Pulmonary artery endothelial cell (primary cell): Measurements from ENCODE around the gene SLC39A6. TPM values are rescaled to one million over a fixed set of nuclear protein-coding genes. Genes with fewer than 3 reads are reported as not detected.
"Not testable (repeated sequence)": the region's sequence is repeated elsewhere in the genome, so short reads cannot be mapped to it uniquely, and the experiment has no call there.

Experiments
- DNase-seq: peaks from one replicate; pipeline ENCODE4 v3.0.0-alpha.2; 2011; ENCODE audit warnings: low read depth, low spot score
- total RNA-seq: library from RNA; depleted of rRNA; stranded (reverse); fragments of >200 nt; gene quantifications from 2 replicates; pipeline ENCODE4 v1.2.3, GENCODE V29; 2014

SLC39A6 gene
- total RNA-seq, 1 donor from 2014 or later = 20.5 TPM

GRCh38 chr18:36141576-36141975 lies 12.4 kb upstream of the SLC39A6 start:
- DNase-seq = no peak

DNA sequence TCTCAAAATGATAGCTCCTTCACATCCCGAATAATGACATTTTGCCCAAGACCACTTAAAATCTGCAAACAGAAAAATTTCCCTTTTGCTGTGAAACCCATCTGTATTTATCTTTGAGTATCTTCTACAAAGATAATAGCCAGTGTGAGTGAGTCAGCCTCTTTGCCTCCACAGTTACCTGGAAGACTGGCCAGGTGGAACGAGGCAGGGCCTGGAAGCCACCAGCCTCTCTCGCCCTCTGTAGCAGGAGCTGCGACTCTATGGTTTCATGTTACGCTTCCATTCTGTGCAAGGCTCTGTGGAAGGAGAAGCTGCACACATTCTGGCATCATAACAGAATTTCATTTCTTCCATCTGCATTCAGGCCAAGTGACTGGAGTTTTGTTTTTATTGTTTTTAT lies 10.1 kb upstream of the SLC39A6 start:
- no peak for DNase-seq

DNA sequence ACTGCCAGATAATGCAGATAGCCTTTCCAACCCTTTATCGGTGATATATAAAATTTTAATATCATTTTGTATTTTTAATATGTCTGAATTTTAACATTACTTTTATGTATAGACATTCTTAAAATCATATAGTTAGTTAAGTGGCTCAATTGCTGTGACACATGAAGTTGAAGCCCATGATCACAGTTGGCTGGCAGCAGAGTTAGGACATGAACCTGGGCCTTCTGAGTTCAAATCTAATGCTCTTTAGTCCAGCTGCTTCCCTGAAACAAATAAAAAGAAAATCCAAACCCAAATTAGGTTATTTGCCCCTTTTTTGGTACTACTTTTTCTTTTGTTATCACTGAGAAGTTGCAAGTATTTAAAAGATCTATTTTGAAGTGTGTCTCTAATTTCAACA lies 6.1 kb upstream of the SLC39A6 start:
- no peak for DNase-seq

GRCh38 chr18:36132756-36133155 lies 3.6 kb upstream of the SLC39A6 start:
- no peak for DNase-seq

DNA sequence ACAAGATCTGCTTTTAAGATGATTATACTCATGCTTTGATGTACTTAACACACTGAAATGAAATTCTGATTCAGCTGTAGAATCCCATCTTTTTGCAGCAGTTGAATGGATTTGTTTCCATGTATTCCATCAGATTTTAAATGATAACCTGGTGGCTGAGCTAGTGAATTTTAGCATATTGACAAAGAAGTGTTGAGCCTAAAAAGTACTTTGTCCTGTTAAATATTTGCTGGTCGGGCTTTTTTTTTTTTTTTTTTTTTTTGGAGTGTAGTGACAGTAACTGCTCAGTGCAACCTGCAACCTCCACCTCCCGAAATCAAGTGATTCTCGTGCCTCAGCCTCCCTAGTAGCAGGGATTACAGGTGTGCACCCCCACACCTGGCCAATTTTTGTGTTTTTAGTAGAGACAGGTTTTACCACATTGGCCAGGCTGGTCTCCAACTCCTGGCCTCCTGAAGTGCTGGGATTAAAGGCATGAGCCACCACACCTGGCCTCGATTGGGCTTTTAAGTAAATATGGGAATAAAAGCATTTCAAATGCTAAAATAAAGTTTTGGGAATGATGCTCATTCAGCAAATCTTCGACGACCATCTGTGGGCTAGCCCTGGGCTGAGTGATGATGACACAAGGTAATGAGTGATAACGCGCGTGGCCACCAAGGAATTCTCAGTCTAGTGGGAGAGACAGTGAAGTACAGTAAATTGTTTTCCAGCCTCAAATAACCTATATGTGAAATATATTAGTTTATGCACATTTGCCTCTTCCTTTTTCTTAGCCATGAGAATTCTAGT lies 2.7 kb upstream of the SLC39A6 start:
- DNase-seq = no peak

DNA sequence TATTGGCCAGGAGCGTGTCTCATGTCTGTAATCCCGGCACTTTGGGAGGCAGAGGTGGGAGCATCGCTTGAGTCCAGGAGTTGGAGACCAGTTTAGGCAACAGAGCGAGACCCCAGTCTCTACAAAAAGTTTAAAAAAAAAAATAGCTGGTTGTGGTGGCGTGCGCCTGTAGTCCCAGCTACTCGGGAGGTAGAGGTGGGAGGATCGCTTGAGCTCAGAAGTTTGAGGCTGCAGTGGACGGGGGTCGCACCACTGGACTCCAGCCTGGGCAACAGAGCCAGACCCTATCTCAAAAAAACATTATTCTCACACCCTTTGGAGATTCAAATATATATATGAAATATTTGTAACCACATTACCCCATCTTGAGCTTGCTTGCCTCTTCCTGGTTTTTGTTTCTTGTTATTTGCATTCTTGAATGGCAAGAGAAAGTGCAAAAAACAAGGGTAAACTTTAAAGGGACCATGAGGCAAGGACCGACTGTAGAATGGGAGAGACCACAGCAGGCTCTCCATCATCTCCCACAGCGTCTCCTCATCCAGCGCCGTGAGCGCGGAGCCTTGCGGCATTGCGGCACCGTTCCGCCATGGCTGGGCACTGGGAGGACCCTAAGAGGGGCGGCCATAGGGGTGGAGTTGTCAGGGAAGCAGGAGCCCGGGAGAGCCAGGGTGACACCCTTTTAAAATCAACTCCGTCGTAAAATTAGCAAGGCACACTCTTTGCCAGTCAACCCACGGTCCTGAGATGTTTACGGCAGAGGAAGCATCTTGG lies 1.9 kb upstream of the SLC39A6 start:
- DNase-seq = no peak

- no peak for DNase-seq
Measured at GRCh38 chr18:36130039-36130831, 1.1 kb upstream of the SLC39A6 start.

GRCh38 chr18:36128907-36129299 lies 237 bp downstream of the SLC39A6 start:
- DNase-seq = no peak

DNA sequence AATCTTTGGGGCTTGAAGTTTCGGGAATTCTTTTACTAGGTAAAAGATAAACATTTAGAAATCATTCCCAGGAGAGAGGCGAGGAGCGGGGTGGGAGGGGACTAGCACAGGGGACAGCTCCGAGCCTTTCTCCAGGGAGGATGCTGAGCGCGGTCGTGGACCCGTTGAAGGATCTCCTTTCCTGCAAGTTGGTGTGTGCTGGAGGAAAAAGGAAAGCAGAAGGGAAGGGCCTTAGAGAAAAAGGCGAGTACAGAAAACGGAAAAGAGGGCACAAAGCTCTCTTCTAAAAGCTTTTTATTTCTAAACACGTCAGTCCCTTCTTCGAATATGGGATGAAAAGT lies 640 bp downstream of the SLC39A6 start:
- no peak for DNase-seq

DNA sequence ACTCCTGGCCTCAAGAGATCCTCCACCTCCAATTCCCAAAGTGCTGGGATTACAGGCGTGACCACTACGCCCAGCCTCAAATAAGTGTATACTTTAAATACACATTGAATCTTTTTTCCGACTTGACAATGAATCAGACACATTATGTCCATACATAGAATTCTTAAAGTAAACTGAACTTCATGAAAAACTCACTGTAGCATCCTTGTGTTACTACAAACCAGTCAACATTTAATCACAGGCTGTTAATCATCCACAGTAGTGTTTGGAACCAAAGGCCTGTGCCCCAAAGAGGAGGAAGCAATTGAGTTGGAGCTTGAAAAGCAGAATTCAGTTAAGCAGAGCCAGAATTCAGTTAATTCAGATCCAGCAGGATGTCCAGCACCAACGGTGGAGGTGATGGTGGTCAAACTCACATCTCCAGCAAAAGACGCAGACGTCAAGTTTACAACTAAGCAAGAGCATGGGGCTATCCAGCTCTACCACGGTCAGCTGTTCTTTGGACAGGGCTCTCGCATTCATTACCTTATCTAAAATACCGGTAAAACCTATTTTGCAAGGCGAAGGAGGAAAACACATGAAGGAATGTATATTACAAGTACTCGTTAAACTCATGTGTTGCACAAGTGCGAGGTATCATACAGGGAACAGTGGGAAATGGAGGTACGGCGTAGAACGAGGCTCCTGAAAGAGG lies 1.2 kb downstream of the SLC39A6 start:
- DNase-seq = no peak

DNA sequence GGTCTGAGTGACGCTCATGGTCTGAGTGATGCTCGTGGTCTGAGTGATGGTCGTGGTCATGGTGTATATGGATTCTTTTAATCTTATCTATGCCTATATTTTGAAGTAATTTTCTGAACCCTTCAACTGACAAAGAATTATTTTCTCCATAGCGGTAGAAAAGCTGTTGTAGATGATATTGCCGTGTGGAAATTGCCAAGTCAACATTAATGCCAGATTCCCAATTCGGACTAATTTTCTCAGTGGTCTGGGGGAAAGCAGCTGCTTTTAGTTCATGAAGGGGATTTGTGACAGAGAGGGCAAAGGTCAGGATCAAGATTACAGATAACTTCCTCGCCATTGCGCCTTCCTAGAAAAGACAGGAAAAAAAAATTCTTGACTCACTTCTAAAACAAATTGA lies 2.5 kb downstream of the SLC39A6 start:
- DNase-seq = no peak

GRCh38 chr18:36124841-36125240 lies 4.3 kb downstream of the SLC39A6 start:
- no peak for DNase-seq

GRCh38 chr18:36120297-36120696 lies 8.8 kb downstream of the SLC39A6 start:
- no peak for DNase-seq

GRCh38 chr18:36116771-36117170 lies 12.4 kb downstream of the SLC39A6 start:
- not testable (repeated sequence) for DNase-seq

DNA sequence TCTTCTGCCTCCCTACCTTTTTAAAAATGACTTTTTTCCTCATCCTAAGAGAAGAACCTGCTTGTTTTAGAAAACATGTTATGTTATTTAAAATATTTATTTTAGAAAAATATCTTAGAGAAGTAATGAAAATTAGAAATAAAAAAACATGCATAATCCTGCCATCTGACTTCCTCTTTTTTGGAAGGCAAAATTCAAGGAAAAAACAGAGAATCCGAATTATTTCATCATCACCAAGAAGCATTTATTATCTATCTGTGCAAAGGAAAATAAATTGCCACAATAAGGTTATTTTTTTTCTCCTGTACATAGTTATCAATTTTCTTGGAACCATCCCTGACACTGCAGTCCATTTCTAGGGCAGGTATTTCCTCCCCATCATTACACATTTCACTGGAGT lies 14.4 kb downstream of the SLC39A6 start:
- DNase-seq = no peak

DNA sequence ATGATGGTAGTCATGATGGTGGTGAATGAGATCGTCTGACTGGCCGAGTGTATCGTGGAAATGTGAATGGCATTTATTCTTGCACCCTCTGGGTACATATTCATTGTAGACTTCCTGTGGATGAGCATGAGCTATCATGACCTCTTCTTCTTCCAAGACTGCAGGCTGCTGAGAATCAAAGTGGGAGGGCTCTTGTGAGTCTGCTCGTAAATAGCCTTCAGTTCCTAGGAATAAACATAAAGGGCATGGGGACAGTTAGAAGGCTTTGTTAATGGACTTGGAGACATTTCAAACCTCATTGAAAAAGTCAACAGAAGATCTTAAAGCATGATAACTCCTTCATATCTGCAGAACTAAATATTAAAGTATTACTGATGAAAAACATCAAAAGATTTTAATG lies 14.9 kb downstream of the SLC39A6 start:
- no peak for DNase-seq

- no peak for DNase-seq
Measured at GRCh38 chr18:36112302-36112701, 16.8 kb downstream of the SLC39A6 start.

DNA sequence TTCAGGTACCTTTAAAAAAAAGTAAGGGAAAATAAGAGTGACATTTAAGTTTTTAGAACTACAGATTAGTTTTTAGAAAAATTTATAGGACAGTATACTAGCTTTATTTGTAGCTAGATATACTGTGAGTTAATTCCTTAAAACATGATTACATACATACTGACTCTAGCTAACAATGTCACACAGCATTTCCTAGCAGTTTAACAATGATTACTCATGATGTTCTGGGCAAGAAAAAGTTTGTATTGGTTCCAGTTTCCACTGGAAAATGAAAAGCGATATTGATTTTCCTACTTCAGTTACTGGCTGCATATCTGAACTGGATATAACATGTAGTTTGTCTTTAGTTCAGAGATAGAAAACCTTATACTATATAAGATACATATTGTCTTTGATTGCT lies 19.4 kb downstream of the SLC39A6 start:
- no peak for DNase-seq

GRCh38 chr18:36108601-36109000 lies 20.5 kb downstream of the SLC39A6 start:
- no peak for DNase-seq

DNA sequence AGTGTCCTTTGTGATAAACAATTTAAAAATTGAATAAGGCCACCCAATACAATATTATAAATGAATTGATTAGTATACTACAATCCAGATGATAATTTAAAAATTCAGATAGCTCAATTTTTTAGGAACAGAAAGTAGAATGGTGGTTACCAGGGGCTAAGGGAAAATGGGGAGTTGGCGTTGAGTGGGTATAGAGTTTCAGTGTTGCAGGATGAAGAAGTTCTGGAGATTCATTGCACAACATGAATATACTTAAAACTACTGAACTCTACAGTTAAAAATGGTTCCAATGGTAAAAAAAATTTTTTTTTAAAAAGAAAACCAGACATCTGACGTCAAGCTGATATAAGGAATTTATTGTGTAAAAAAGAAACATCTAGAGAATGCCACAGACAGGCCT lies 20.9 kb downstream of the SLC39A6 start:
- no peak for DNase-seq

DNA sequence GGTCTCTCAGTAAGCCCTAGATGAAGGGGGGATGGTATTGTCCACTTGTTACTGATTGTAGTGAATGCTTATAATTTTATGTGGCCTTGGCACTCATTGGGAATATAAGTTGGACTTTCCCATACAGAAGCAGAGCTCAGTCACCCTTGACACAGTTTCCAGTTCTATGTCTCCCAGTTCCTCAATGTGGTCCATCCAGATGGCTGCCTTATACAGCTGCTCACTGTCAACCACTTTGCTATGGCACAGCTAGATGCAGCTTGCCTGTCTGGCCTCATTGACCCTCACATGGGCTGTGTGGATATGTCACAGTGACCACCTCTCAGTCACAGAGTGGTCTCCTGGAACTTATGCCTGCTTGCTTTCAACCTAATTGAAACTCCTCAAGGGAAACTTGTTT lies 21.7 kb downstream of the SLC39A6 start:
- no peak for DNase-seq

DNA sequence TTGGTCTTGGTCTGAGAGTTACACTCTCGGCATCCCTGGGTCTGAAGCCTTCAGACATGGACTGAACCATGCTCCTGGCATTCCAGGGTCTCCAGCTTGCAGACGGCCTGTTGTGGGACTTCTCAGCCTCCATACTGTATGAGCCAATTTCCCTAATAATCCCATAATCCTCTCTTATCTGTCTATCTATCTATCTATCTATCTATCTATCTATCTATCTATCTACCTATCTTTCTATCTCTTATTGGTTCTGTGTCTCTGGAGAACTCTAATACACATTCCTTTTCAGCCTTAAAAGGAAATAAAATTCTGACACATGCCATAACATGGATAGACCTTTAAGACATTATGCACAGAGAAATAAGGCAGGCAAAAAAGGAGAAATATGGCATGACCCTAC lies 24.4 kb downstream of the SLC39A6 start:
- DNase-seq = no peak
